Tibial nerve (tissue), 4 donors: ENCODE measurements around the gene ZP1. TPM values are rescaled to one million over a fixed set of nuclear protein-coding genes. Genes with fewer than 3 reads are reported as not detected.
"Not testable (repeated sequence)": the region's sequence is repeated elsewhere in the genome, so short reads cannot be mapped to it uniquely, and the experiment has no call there.

Source experiments
- DNase-seq, 2 donors: peaks; one replicate each; pipeline ENCODE4 v3.0.0-alpha.2; 2019; ENCODE audit warnings: low spot score in 2 of 2
- H3K27ac ChIP-seq, 4 donors: fragments of 200-600 bp; sonication (generic) in 3 of 4; one replicate each; pipeline ENCODE4 v1.5.1; 2017 to 2019; ENCODE audit warnings: mild to moderate bottlenecking in 1 of 4
- H3K27me3 ChIP-seq, 2 donors: fragments of 200-600 bp; sonication (generic) in 1 of 2; one replicate each; pipeline versions ENCODE4 v1.5.1 to v1.6.0; 2017 to 2019
- H3K36me3 ChIP-seq, 3 donors: fragments of 200-600 bp; sonication (generic); one replicate each; pipeline ENCODE4 v1.5.1; 2018 to 2019
- H3K4me1 ChIP-seq, 4 donors: fragments of 200-600 bp; sonication (generic) in 3 of 4; one replicate each; pipeline ENCODE4 v1.5.1; 2017 to 2019
- H3K4me3 ChIP-seq, 4 donors: fragments of 200-600 bp; sonication (generic) in 3 of 4; one replicate each; pipeline ENCODE4 v1.5.1; 2017 to 2019; ENCODE audit warnings: mild to moderate bottlenecking in 1 of 4, moderate library complexity in 1 of 4
- H3K9me3 ChIP-seq, 4 donors: fragments of 200-600 bp; sonication (generic) in 3 of 4; one replicate each; pipeline ENCODE4 v1.5.1; 2017 to 2019
- EP300 ChIP-seq, 2 donors: sonication (generic); formaldehyde crosslinking; IDR thresholded peaks; one replicate each; pipeline ENCODE4 v1.6.1; 2017; ENCODE audit warnings: antibody characterized with exemption in 2 of 2, mild to moderate bottlenecking in 1 of 2
- POLR2A ChIP-seq, 2 donors: fragments of 450-650 bp; IDR thresholded peaks; one replicate each; pipeline ENCODE4 v1.6.1; 2017; ENCODE audit warnings: antibody characterized with exemption in 2 of 2, mild to moderate bottlenecking in 2 of 2, moderate library complexity in 2 of 2
- WGBS, 2 donors: methylation state at CpG; one replicate each; pipeline ENCODE4 v1.1.5; 2018; 5-methylcytosine and 5-hydroxymethylcytosine counted together
- total RNA-seq, 4 donors: library from RNA; depleted of rRNA; stranded (reverse); fragments of >200 nt; gene quantifications; one replicate each; pipeline ENCODE4 v1.1.0, GENCODE V29; 2016
- TF ChIP-seq, protein P1 (sequence below), 5 experiments: fragments of 200-600 bp in 3 of 5; fragments of 450-650 bp in 2 of 5; sonication (generic) in 3 of 5; IDR thresholded peaks; one replicate each; pipeline ENCODE4 v1.5.1; 2016 to 2019; ENCODE audit warnings: antibody characterized with exemption in 5 of 5, mild to moderate bottlenecking in 3 of 5, moderate library complexity in 2 of 5

The ZP1 gene, protein sequence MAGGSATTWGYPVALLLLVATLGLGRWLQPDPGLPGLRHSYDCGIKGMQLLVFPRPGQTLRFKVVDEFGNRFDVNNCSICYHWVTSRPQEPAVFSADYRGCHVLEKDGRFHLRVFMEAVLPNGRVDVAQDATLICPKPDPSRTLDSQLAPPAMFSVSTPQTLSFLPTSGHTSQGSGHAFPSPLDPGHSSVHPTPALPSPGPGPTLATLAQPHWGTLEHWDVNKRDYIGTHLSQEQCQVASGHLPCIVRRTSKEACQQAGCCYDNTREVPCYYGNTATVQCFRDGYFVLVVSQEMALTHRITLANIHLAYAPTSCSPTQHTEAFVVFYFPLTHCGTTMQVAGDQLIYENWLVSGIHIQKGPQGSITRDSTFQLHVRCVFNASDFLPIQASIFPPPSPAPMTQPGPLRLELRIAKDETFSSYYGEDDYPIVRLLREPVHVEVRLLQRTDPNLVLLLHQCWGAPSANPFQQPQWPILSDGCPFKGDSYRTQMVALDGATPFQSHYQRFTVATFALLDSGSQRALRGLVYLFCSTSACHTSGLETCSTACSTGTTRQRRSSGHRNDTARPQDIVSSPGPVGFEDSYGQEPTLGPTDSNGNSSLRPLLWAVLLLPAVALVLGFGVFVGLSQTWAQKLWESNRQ
- total RNA-seq = not detected

DNA sequence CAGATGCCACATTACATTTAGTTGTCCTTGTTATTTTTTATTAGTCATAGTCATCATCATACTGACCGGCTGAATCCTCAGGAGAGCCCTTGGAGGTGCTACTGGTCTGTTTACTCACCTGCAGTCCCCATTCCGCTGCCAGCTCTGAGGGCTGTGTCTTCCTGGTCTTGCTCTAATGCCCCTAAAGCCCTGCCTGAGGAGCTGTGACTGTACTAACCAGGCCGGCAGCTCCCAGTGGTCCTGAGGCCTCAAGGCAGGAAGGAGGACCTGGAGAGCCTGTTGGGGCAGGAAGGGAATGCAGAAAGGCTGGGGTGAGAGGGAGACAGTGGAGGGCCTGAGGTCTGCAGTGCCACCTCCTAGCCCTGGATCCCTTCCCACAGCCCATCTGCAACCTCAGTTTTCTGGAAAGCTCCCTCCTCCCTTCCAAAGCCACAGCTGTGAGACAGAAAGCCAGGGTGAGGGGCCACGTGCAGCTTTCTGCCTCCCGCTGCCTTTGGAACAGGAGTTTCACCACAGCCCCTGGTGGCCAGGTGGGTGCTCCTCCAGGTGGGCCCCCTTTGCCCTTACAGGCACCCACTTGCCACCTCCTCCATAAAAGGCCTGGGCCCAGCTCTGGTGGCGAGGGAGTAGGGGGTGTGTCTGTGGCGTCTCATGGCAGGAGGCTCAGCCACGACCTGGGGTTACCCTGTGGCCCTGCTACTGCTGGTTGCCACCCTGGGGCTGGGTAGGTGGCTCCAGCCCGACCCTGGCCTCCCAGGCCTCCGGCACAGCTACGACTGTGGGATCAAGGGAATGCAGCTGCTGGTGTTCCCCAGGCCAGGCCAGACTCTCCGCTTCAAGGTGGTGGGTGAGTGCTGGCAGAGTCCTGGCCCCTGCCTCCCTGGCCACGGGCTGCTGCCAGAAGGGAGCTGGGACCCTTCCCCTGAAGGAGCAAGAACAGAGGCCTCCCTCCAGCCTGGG lies at the start of gene ZP1:
Gene ZP1 (plus strand): TSS at position 632 of the 960 bp plus-strand sequence. CDS start 20 bp downstream, at position 652.
- Histone ChIP-seq H3K36me3 (no peaks in the 10 kb centered on the region), H3K27me3 (no peaks in the 10 kb centered on the region), H3K4me1 (peaks cover 0 to 11% (median 0%) of the 10 kb centered on the region in 4 donors), H3K4me3 (no peak within 1 kb of the TSS), H3K9me3 (no peaks in the 10 kb centered on the region), H3K27ac (no peak within 1 kb of the TSS)
- DNase-seq = peak; percentile 23 to 41
- TF ChIP-seq, protein P1, sequence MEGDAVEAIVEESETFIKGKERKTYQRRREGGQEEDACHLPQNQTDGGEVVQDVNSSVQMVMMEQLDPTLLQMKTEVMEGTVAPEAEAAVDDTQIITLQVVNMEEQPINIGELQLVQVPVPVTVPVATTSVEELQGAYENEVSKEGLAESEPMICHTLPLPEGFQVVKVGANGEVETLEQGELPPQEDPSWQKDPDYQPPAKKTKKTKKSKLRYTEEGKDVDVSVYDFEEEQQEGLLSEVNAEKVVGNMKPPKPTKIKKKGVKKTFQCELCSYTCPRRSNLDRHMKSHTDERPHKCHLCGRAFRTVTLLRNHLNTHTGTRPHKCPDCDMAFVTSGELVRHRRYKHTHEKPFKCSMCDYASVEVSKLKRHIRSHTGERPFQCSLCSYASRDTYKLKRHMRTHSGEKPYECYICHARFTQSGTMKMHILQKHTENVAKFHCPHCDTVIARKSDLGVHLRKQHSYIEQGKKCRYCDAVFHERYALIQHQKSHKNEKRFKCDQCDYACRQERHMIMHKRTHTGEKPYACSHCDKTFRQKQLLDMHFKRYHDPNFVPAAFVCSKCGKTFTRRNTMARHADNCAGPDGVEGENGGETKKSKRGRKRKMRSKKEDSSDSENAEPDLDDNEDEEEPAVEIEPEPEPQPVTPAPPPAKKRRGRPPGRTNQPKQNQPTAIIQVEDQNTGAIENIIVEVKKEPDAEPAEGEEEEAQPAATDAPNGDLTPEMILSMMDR (IDR thresholded peaks at IDR 0.05) = no peak
- TF ChIP-seq POLR2A (IDR thresholded peaks at IDR 0.05) = no peak
- no peak for TF ChIP-seq EP300 (IDR thresholded peaks at IDR 0.05)
- 47 to 70% methylated on average over 9 to 13 of the region's 13 CpGs for WGBS, 2 donors

DNA sequence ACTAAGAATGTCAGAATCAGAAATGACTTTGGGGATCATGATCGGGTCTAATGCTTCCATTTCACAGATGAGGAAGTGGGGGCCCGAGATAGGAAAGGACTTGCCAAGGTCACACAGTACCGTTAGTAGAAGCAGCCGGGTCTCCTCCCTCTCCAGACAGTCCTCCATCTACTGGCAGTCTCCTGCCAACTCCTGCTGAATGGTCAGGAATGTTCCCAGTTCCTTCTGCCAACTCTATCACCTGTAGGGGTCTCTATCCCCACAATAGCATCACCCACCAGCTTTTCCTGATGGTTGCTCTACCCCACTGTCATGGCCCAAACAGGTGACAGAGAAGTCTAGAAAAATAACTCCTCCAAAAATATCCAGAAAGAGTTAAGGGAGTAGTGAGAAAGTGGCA lies 49.3 kb upstream of the ZP1 start:
- no peak for TF ChIP-seq EP300 (IDR thresholded peaks at IDR 0.05)
- TF ChIP-seq POLR2A (IDR thresholded peaks at IDR 0.05) = no peak
- TF ChIP-seq, protein P1 (IDR thresholded peaks at IDR 0.05) = no peak
- Histone ChIP-seq H3K4me1 (no peaks in the 10 kb centered on the region), H3K9me3 (peaks cover 0 to 18% (median 6%) of the 10 kb centered on the region in 4 donors), H3K27ac (no peak overlapping the region), H3K27me3 (no peaks in the 10 kb centered on the region), H3K36me3 (no peaks in the 10 kb centered on the region), H3K4me3 (no peak overlapping the region)
- 77 to 81% methylated on average over 4 of the region's 4 CpGs for WGBS, 2 donors
- DNase-seq = no peak

DNA sequence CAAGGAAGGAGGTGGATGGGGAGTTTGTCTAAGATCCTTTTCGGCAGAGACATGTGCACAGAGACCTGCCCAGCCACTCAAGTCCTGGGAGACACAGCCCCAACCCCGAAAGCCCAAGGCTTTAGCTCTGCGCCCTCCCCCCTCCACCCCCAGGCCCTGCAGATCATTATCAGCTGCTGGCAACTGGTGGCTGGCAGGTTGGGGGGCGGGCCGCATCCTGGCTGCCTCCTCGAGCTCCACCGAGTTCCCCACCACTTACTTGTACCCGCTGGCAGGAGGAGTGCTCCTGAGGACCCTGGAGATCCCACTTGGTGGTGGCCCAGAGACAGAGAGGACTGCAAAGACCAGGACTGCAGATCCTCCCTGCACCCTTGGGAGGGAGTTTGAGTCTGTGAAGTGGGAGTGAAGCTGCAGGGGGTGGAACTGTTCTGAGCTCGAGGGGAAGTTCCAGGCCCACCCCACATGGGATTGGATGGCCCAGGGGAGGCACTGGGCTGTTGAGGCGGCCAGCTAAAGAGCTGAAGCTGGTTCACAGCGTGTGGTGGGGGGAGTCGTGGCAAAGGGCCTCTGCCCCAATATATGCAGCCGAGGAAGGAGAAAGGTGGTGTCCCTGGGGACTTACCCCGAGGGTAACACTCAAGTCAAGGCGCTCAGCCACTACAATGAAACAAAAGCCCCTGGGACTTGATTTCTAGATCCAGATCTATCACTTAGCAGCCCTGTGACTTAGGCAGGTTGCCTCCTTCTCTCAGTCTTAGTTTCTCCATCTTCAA lies 45.3 kb upstream of the ZP1 start:
- peaks cover 0 to 10% (median 2%) of the 10 kb centered on the region in 4 donors for H3K9me3 ChIP-seq
- TF ChIP-seq, protein P1 (IDR thresholded peaks at IDR 0.05) = no peak
- TF ChIP-seq POLR2A (IDR thresholded peaks at IDR 0.05) (no peak), EP300 (IDR thresholded peaks at IDR 0.05) (no peak)
- H3K4me1 ChIP-seq = no peaks in the 10 kb centered on the region
- DNase-seq = no peak
- no peaks in the 10 kb centered on the region for H3K27me3 ChIP-seq
- no peak overlapping the region for H3K27ac ChIP-seq
- H3K36me3 ChIP-seq = no peaks in the 10 kb centered on the region
- no peak overlapping the region for H3K4me3 ChIP-seq
- 60 to 69% methylated on average over 14 of the region's 15 CpGs for WGBS, 2 donors

DNA sequence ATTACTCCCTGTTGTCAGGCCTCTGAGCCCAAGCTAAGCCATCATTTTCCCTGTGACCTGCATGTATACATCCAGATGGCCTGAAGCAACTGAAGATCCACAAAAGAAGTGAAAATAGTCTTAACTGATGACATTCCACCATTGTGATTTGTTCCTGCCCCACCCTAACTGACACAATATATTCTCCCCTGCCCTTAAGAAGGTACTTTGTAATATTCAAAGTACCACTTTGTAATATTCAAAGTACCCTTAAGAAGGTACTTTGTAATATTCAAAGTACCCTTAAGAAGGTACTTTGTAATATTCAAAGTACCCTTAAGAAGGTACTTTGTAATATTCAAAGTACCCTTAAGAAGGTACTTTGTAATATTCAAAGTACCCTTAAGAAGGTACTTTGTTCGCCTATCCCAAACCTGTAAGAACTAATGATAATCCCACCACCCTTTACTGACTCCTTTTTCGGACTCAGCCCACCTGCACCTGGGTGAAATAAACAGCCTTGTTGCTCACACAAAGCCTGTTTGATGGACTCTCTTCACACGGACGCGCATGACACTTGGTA lies 43.5 kb upstream of the ZP1 start:
- H3K9me3 ChIP-seq = not testable (repeated sequence)
- 89 to 90% methylated on average over 5 of the region's 5 CpGs for WGBS, 2 donors

More for the DNA sequence above, 43.5 kb upstream of the ZP1 start:
- not testable (repeated sequence) for H3K4me3 ChIP-seq, H3K4me1 ChIP-seq, H3K36me3 ChIP-seq, DNase-seq, H3K27me3 ChIP-seq, H3K27ac ChIP-seq
